GM19043 (cell line): Measurements from ENCODE around the gene HEXIM1.
A peak's percentile ranks its signal among the peaks of the same experiment; 100 is the strongest.

Experiments
- ATAC-seq: cut with Tn5 transposase; IDR thresholded peaks from one replicate; pipeline ENCODE4 v1.9.1; 2021; ENCODE audit warnings: low read depth; ENCODE audit not compliant: unreplicated experiment

Gene HEXIM1

GRCh38 chr17:45128331-45128730 lies 19.9 kb upstream of the HEXIM1 start:
- no peak for ATAC-seq

DNA sequence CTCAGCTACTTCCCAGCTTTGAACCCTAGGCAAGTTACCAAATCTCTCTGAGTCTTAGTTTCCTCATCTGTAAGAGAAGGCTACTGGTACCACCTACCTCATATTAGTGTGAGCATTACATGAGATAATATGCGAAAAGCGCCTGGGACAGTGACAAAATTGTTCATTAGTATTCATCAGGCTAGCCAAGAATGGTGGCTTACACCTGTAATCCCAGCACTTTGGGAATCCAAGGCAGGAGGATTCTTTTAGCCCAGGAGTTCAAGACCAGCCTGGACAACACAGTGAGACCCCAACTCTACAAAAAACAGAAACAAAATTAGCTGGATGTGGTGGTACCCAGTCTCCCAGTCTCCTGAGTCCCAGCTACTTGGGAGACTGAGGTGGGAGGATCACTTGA lies 19.3 kb upstream of the HEXIM1 start:
- ATAC-seq, result no peak

- no peak for ATAC-seq
These were observed 18.8 kb upstream of the HEXIM1 start for GRCh38 chr17:45129426-45129939.

DNA sequence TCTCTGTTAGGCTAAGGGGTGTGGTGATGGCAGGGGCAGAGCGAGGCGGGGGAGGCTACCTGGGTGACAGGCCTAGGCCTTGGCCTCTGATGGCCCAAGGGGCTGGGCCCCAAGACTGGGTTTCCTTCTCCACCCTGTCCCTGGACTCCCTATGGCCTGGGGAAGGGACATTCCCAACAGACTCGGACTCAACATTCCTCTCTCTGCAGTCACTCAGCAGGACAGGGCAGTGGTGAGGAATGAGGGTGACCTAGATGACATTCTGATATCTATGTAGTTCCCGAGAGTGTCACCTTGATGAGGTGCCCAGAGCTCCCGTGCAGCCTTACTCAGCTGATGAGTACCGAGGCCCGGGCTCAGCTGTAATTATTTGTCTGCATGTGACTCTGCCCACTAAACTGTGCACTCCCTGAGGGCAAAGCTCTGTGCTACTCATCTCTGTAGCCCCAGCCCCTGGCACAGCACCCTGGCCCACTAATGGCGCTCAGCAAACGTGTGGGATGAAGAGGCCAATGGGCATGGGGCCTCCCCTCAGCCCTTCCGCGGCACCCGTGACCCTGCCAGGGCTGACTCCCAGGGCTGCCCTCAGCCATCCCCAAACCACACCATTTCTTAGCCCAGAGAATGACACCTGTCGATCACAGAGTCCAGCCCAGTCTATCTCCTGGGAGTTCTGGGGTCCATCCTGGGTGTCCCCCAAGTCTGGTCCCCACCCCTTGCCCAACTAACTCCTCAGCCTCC lies 18.2 kb upstream of the HEXIM1 start:
- no peak for ATAC-seq

- no peak for ATAC-seq
These were observed 17.3 kb upstream of the HEXIM1 start for GRCh38 chr17:45130681-45131615.

DNA sequence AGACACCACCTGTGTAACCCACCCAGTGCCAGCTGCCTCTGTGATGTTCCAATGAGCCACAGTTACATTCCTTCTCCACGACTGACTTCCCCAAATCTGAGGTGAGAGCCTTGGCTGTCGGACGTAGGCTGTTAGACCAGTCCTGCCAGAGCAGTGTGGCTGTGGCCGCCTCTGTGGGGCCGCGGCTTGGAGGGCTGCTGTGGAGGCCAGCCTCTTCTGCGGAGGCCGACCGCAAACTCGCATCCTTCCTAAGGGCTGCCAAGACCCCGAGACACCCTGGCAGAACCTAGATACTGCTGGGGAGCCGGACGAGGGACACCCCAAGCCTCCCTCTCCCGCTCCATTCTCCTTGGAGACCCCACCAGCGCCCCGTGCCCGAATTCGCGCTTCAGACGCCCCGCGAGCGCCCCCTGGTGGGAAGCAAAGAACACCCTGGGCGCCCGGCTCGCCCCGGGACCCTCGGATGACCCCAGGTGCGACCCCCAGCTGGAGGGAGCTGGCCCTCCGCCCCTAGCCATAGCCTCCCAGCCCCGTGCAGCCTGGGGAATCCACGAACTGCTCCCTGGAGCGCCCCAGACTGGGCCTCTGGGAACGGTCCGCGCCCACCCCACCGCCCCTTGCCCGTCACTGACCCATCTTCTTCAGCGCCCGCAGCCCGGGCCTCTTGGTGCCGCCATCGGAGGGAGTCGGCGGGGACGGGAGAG lies 16.5 kb upstream of the HEXIM1 start:
- no peak for ATAC-seq

GRCh38 chr17:45132320-45132571 lies 16.0 kb upstream of the HEXIM1 start, which contains the start of gene PLCD3:
TSS of gene PLCD3 (minus strand) at chr17:45132515. CDS start at chr17:45132410, 105 bp downstream.
- ATAC-seq, result no peak

GRCh38 chr17:45132572-45133463 lies 15.5 kb upstream of the HEXIM1 start:
- no peak for ATAC-seq

DNA sequence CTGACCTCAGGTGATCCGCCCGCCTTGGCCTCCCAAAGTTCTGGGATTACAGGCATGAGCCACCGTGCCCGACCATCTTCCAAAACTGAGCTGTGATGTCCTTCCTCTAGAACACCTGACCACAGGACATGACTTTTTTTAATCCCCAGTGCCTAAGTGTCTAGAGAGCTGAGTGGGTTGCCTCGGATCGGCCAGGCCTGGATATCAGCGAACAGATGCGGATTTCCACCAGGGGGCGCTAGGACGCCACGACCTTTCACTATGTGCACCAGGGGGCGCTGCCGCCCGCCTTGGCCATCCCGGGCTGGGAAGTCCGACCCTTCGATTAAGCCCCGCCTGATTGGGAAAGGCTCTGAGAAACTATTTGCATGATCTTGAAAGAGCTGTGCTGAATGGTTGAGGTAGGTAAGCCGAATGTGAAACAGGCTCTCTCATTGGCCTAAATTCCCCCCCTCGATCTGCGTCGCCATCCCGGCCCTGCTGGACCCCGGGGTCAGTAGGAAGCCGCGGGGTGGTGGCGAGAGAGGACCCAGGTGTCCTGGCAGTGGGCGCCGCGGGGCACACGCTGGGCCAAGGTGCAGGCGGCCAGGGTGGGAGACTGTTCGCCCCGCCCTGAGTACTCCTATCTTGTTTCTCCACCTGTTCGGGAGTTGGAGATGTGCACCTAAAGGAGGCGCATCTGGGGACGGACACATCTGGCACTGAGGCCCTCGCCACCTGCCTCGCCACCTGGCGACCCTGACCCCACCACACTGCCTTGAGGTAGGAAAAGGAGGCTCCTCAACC lies 12.9 kb upstream of the HEXIM1 start, which contains the start of gene ACBD4:
Gene ACBD4 (plus strand): TSS at position 496 of the 786 bp plus-strand sequence. CDS start 458 bp downstream, outside the sequence.
- ATAC-seq, result peak; percentile 78

- ATAC-seq, result no peak
These were observed 12.1 kb upstream of the HEXIM1 start for GRCh38 chr17:45135978-45136791.

GRCh38 chr17:45136846-45137560 lies 11.3 kb upstream of the HEXIM1 start:
- no peak for ATAC-seq

DNA sequence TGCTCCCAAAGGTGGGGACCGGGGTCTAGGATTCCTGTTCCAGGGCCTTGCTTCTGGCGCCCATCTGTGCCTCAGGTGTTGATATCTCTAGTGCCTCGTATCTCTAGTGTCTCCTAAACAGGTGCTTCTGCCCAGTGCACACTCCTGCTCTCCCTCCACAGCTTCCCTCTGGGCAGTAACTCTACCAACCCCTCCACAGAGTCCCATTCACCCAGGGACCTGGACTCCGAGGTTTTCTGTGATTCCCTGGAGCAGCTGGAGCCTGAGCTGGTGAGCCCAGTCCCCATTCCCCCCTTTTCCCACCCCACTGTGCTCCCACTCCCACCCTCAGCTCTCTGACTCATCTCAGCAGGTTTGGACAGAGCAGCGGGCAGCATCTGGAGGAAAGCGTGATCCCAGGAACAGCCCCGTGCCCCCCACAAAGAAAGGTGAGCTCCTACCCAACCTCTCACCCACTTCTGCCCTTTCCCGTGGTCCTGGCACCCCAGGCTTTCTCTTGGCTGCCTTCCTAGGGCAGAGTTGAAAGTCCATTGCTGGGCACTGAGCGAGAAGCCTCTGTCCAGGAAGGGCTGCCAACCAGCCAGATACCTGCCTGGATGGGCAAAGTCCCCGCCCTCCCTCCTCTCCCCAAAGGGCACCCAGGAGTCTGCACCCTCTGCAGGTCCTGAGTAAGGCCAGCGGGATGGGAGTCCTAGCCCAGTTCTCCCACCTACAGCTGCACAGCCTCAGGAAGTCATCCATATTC lies 10.5 kb upstream of the HEXIM1 start:
- ATAC-seq, result no peak

DNA sequence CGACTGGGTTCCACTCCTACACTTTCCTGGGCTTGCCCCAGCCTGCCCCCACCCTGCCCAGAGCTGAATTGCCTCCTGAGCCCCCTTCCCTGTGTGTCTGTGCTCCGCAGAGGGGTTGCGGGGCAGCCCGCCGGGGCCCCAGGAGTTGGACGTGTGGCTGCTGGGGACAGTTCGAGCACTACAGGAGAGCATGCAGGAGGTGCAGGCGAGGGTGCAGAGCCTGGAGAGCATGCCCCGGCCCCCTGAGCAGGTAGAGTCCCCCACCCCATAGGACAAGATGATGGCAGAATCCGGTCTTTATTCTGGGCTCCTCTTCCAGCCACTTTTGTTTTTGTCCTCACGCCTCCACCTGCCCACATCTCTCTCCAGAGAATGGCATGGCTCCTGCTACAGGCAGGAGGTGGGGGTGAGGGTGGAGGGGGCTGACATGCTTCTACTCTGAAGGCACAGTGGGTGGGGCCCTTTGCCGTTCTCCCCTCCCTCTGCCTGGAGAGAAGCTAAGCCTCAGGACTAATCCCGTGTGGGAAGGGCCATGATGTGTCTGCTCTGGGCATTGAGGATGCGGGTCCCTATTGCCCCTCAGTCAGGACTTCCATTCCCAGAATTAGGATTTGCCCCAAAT lies 9.3 kb upstream of the HEXIM1 start:
- no peak for ATAC-seq

DNA sequence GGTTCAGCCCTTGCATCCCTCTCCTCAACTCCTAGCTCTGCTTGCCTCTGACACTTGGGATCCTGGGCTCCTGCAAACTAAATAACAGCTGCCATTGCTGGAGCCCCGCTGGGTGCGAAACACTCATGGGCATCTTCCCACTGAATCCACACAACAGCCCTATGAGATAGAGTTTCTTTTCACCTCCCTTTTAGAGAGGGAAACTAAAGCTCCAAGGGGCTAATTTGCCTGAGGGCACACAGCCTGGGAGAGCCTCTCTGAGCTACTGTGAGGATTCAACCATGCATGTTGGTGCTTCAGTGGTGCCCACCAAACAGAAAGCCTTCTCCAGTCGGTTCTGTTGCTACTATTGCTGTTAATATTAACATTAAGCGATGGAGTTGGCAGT lies 8.7 kb upstream of the HEXIM1 start:
- no peak for ATAC-seq

DNA sequence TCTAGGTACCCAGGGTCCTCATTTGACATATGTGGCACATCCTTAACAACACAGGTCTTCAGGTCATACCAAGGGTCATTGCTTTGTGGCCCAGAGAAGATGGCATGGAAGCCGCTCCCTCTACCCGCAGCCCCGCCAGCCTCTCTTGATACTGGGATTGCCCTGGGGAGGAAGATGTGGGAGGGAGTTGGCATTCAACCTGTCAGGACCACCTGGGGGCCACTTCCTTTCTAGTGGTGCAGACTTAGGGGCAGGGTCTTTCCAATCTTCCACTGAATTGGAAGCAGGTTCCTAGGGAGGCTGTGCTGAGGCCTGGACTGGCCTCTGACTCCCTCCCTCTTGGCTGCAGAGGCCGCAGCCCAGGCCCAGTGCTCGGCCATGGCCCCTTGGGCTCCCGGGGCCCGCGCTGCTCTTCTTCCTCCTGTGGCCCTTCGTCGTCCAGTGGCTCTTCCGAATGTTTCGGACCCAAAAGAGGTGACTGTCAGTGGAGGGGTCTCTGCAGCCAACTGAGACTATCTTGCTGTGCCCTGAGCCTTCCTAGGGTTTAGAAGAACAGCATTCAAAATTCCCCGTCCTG lies 5.1 kb upstream of the HEXIM1 start:
- ATAC-seq, result no peak

DNA sequence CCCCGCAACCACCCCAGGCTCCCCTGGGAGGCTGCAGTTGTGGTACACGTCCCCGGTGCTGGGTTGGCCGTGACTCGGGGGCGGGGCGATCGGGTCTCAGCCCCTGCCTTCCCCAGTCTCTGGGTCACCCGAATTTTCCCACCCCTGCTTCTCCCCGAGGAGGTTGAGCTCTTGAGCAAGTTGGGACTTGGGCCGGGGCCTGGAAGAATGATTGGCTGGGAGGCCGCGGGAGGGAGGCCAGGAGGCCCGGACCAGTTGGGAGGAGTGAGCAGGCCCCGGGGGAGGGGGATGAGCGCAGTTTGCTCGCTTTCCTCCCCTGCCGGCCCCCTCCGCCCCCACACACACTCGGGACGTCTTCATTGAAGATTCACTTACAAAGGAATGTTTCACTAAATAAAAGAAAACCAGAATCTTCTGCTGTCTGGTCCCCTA lies 4.5 kb upstream of the HEXIM1 start:
- ATAC-seq, result no peak
